ENCODE results near the gene CSTPP1.

CSTPP1 gene

GRCh38 chr11:47149782-47150181, 213.2 kb downstream of the CSTPP1 start:
- DNase-seq (ENCODE audit: extremely low spot score, insufficient read length, low read depth) (no peak), FAIRE-seq (no peak)

DNA sequence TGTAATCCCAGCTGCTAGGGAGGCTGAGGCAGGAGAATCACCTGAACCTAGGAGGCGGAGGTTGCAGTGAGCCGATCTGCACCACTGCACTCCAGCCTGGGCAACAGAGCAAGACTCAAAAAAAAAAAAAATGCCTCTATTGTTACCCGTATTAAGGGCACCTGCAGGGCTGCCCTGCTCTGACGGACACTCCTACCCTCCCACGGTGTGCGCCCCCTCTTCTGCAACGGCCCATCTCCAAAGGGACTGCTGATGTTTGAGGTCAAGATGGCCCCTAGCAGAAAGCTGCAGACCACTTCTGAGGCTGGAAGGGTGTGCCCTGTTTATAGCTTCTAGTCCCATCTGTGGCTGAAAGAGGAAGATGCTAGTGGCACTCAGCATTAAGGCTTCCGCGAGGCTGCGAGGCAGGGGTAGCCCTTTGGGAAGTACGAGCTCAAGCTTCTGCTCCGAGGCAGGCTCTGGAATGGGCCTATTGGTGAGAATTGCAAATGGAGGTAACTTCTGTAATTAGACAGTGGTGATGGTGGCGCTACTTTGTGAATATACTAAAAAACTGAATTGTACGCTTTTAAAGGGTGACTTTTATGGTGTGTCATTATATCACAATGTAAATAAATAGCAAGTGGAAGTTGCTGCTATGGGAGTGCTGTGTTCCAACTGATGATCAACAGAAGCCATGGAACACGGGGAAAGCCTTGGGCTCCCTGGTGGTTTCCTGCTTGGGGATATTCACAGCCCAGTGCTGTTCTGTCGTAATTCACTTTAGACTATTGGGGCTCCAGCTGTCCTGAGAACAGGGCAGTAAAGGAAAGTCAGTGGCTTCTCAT, 215.8 kb downstream of the CSTPP1 start:
- FAIRE-seq (no peak), DNase-seq (ENCODE audit: extremely low spot score, insufficient read length, low read depth) (no peak)

- FAIRE-seq = peak; percentile 81
- peak; percentile 64 for DNase-seq (ENCODE audit: extremely low spot score, insufficient read length, low read depth)
Measured at GRCh38 chr11:47152953-47153950, 216.7 kb downstream of the CSTPP1 start.

GRCh38 chr11:47154616-47155570, 218.3 kb downstream of the CSTPP1 start:
- DNase-seq (ENCODE audit: extremely low spot score, insufficient read length, low read depth) (no peak), FAIRE-seq (no peak)

DNA sequence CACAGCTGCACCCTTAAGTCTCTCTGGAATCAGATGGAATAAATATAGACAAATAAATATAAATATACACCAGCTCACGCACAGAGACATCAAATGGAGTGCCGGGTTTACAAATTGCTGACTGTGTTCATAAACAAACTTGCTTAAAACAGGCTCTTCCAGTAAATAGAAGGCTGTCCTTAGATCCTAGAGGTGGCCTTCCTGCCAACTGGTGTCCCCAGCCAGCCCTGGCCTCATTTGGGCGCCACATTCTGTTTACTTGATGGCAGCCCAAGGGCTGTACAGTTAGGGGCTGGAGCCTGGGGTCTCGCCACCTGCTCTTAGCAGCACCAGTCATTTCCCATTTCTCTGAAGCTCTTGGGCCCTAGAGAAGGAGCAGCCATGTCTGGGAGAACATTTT, 219.3 kb downstream of the CSTPP1 start:
- DNase-seq (ENCODE audit: extremely low spot score, insufficient read length, low read depth) (no peak), FAIRE-seq (no peak)

DNA sequence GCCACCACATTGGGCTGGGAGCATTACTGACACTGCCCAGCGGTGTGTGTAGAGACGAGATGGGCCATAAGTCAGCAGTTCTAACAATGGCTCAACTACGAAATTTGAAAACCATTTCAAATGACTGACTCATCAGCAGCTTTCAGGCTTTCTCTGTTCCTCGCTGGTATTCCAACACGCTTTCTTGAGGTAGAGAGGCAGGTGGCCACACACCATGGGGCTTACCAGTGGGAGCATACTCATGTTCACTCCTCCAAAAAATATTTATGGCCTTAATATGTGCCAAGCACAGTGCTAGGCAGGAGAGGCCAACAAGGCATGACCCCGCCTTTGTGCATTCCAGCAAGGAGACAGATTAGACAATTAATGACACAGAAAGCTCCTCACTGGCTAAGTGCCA, 219.8 kb downstream of the CSTPP1 start:
- FAIRE-seq = no peak
- DNase-seq (ENCODE audit: extremely low spot score, insufficient read length, low read depth) = no peak

- no peak for FAIRE-seq
- no peak for DNase-seq (ENCODE audit: extremely low spot score, insufficient read length, low read depth)
Measured at GRCh38 chr11:47156951-47157350, 220.4 kb downstream of the CSTPP1 start.

- no peak for FAIRE-seq
- no peak for DNase-seq (ENCODE audit: extremely low spot score, insufficient read length, low read depth)
Measured at GRCh38 chr11:47157805-47158204, 221.2 kb downstream of the CSTPP1 start.

- DNase-seq (ENCODE audit: extremely low spot score, insufficient read length, low read depth) (no peak), FAIRE-seq (no peak)
Measured at GRCh38 chr11:47158242-47158641, 221.7 kb downstream of the CSTPP1 start.

DNA sequence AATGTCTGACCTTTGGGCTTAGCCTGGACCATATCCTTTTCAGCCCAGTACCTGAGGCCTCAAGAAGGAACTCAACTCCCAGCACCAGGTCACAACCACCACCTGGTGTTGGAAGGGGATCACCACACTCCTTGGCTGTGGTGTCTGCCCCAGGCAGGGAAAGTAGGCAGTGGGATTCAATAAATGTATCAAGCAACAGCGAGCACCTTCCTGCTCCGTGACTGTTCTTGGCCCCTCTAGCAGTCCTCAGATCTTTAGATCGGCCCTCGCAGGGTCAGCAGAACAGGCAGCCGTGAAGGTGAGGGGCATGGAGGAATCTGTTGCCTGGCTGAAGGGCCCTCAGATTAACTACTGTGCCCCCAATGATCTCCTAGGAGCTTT, 224.2 kb downstream of the CSTPP1 start:
- FAIRE-seq = no peak

GRCh38 chr11:47161134-47161854, 224.7 kb downstream of the CSTPP1 start:
- FAIRE-seq (peak; percentile 47), DNase-seq (ENCODE audit: extremely low spot score, insufficient read length, low read depth) (peak; percentile 58)

More for the DNA sequence above, 224.2 kb downstream of the CSTPP1 start:
- no peak for DNase-seq (ENCODE audit: extremely low spot score, insufficient read length, low read depth)

DNA sequence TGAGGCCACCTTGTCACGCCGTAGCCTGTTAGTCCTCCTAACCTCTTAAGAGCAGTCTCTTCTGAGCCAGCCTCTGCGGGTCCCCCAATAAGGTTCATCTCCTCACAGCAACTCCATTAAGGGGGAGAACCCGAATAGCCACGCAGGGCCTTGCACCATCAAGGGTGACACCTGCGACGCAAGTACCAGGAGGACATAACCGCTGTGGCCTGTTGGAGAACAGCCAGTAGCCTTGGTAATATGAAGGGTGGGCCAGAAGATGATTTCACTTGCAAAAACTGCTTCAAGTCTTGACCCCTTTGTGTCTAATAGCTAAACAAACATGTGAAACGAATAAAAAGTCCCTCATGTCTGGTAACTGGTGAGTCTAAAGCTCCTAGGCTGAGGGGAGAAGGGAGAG, 225.3 kb downstream of the CSTPP1 start:
- FAIRE-seq (no peak), DNase-seq (ENCODE audit: extremely low spot score, insufficient read length, low read depth) (no peak)

DNA sequence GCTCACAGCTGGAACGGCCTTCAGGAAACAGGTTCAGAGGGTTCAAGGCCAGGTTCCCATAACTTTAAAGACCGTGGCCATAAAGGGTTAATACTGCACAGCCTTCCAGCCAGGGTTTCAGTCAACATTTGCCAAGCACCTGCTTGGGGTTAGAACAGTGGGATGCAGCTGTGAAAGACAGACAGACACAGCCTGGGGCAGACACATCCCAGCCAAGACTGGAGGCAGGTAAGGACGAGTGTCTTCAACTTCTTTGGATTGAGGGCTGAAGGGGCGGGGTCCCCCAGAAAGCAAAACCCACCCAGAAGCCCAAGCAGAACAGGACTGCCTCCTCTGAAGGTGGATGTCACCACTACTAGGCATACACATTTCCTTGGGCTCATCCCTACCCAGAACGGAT, 225.9 kb downstream of the CSTPP1 start:
- DNase-seq (ENCODE audit: extremely low spot score, insufficient read length, low read depth) (no peak), FAIRE-seq (no peak)

GRCh38 chr11:47163193-47163592, 226.6 kb downstream of the CSTPP1 start:
- DNase-seq (ENCODE audit: extremely low spot score, insufficient read length, low read depth) (no peak), FAIRE-seq (no peak)

DNA sequence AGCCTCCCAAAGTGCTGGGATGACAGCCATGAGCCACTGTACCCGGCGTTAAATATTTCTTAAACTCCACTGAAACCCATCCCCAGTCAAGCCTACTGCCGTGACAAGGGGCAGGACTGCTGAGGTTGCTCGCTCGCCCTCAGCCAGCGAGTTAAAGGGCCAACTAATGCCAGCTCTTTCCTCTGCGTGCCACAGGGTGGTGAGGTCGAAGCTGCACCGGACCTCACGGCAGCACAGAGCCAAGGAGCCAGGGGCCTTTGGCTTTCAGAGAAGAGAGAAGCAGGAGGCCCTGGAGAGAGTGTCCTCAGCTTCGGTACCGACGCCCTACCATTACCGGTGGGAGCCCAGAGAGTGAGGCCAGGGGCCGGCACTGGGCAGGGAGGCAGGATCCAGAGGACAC, 227.3 kb downstream of the CSTPP1 start:
- DNase-seq (ENCODE audit: extremely low spot score, insufficient read length, low read depth) (no peak), FAIRE-seq (no peak)

- FAIRE-seq = no peak
- DNase-seq (ENCODE audit: extremely low spot score, insufficient read length, low read depth) = no peak
Measured at GRCh38 chr11:47164321-47164720, 227.8 kb downstream of the CSTPP1 start.

DNA sequence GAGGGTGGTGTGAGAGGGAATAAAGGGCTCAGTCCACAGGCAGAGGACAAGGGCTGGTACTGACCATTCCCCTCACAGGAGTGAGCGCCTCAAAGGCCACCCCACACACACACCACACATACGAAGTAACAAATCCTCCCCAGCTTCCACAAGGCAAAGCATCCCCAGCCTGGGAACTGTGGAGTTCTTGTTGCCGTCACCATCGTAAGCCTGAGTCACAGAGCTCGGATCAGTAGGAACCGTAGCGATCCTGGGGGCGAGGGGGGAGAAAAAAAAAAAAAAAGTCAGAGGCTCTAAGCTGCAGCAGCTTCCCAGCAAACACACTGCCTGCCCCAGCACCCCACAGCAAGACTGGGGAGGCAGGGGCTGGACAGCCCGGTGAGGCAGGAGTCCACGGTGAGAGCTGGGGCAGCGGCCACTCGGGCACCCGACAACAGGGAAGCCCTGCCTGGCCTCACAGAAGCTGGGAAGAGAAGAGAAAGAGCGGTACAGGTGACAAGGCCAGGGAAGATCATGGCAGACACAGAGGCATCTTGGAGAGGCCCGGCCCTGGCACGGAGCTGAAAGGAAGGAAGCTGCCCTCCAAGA, 228.8 kb downstream of the CSTPP1 start:
- DNase-seq (ENCODE audit: extremely low spot score, insufficient read length, low read depth) (no peak), FAIRE-seq (no peak)

DNA sequence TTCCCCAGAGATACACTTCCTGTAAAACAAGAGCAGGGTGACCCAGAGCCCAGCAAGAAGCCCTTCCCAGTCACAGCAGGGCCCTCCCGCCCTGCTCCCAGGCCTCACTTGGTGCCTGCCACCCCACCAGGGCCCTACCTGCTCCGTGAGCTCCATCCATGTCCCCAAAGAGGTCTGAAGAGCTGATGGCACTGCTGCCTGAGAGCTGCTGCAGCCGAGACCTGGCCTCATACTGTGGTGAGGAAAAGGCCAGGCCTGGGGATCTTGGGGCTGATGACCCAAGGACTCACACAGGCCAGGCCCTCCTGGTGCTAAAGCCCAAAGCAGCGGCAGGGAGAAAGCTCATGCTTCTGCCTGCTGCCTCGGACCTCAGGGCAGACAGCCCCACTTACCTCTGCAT, 229.8 kb downstream of the CSTPP1 start:
- DNase-seq (ENCODE audit: extremely low spot score, insufficient read length, low read depth) = no peak
- FAIRE-seq = no peak

Measured in GM18507 (cell line).